HFF-Myc (cell line): ENCODE measurements around the gene NT5M.

ENCODE experiments used
- DNase-seq: peaks from one replicate; pipeline ENCODE4 v3.0.0-alpha.2; 2011; ENCODE audit warnings: low read depth; ENCODE audit errors: extremely low read depth
- H3K4me3 ChIP-seq: replicated peaks from 2 replicates; pipeline ENCODE4 v1.5.1; 2011; ENCODE audit warnings: low read depth, mild to moderate bottlenecking, control low read depth, low read length
- CTCF ChIP-seq: IDR thresholded peaks from 2 replicates; pipeline ENCODE4 v1.5.1; 2012; ENCODE audit warnings: mild to moderate bottlenecking, low read depth, low read length, control low read depth; ENCODE audit errors: missing control alignments

The NT5M gene

GRCh38 chr17:17361543-17361866, 58.3 kb downstream of the NT5M start:
- no peak for TF ChIP-seq CTCF
- H3K4me3 ChIP-seq = no peak overlapping the region
- no peak for DNase-seq

GRCh38 chr17:17361867-17362539, 58.8 kb downstream of the NT5M start:
- no peak for TF ChIP-seq CTCF
- no peak overlapping the region for H3K4me3 ChIP-seq
- no peak for DNase-seq

GRCh38 chr17:17362540-17362930, 59.4 kb downstream of the NT5M start:
- no peak for DNase-seq
- no peak overlapping the region for H3K4me3 ChIP-seq
- TF ChIP-seq CTCF = no peak

DNA sequence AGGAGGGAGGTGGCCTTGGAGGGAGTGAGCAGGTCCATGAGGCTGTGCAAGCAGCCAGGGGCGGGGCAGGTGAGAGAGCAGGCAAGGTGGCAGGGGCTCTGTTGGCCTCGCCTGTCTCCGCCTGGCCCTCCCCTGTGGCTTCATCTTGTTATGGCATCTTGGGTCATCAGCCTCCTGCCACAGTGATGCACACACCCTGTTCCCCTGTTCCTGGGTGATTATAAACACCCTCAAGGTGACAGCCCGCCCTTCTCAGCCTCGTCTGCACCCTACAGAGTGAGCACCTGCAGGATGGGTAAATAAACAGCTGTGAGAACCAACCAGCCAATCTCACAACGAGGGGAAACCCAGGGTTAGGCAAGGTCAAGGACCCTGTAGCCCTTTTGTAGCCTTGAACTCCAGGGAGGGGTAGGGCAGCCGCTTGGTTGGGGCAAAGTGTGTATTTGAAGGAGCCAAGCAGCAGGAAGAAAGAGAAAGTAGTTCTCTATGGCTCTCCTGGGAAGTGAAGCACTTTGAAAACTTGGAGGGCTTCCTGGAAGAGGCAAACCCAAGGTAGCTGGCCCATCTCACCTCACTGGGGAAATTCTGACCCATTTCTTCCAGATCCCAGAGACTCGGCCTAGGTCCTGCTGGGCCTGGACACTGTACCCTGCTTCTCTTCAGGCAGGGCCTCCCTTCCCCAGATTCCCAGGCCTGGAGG, 60.6 kb downstream of the NT5M start:
- H3K4me3 ChIP-seq = no peak overlapping the region
- no peak for TF ChIP-seq CTCF
- DNase-seq = no peak

GRCh38 chr17:17364338-17364667, 61.1 kb downstream of the NT5M start:
- no peak for DNase-seq
- TF ChIP-seq CTCF = no peak
- no peak overlapping the region for H3K4me3 ChIP-seq

DNA sequence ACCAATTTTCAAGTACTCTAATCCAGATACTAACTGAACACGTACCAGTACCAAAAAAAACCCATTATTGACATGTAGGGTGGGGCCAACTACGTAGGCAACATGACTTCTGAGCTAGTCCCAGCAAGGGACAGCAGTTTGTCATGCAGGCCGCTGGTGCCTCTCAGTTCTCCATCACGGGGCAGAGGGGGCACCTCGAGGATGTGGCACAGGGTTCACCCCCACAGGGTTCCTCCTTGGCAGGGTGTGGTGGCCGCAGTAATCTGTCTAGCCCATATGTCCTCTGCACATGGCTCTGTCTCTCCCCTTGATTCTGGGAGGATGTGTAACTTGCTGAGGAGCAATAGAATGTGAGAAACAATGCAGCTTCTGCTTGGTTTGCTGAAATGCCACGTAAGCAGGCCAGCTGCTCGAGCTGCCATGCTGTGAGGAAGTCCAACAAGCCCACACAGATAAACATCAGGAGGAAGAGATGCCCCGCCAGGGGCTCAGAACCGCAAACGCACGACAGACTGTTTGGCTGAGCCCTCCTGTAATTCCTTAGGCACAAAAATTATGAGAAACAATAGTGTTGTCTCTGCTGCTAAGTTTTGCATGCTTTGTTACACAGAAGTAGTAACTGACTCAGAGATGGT, 62.4 kb downstream of the NT5M start:
- DNase-seq = no peak
- no peak overlapping the region for H3K4me3 ChIP-seq
- no peak for TF ChIP-seq CTCF

GRCh38 chr17:17366235-17366634, 63.1 kb downstream of the NT5M start:
- no peak overlapping the region for H3K4me3 ChIP-seq
- TF ChIP-seq CTCF = no peak
- DNase-seq = no peak
